ENCODE results near the gene PRIMA1.
A peak's percentile ranks its signal among the peaks of the same experiment; 100 is the strongest.

The PRIMA1 gene

GRCh38 chr14:93741556-93742230, 46.6 kb downstream of the PRIMA1 start:
- Histone ChIP-seq H3K27me3 (ENCODE audit: insufficient read depth, low read depth, severe bottlenecking) (no peaks in the 10 kb centered on the region), H3K9me3 (ENCODE audit: severe bottlenecking) (no peaks in the 10 kb centered on the region), H3K27ac (no peak overlapping the region), H3K36me3 (no peaks in the 10 kb centered on the region), H3K4me3 (ENCODE audit: low read depth, low read length) (no peak overlapping the region)
- no peak for DNase-seq
- TF ChIP-seq CTCF (IDR thresholded peaks at IDR 0.05; ENCODE audit: low read depth, low read length): no peak

GRCh38 chr14:93737634-93738033, 50.7 kb downstream of the PRIMA1 start:
- Histone ChIP-seq H3K27ac (no peak overlapping the region), H3K27me3 (ENCODE audit: insufficient read depth, low read depth, severe bottlenecking) (no peaks in the 10 kb centered on the region), H3K9me3 (ENCODE audit: severe bottlenecking) (no peaks in the 10 kb centered on the region), H3K36me3 (no peaks in the 10 kb centered on the region), H3K4me3 (ENCODE audit: low read depth, low read length) (no peak overlapping the region)
- TF ChIP-seq CTCF (IDR thresholded peaks at IDR 0.05; ENCODE audit: low read depth, low read length): no peak
- no peak for DNase-seq

GRCh38 chr14:93736378-93737014, 51.8 kb downstream of the PRIMA1 start:
- peak; percentile 26 for DNase-seq
- H3K27me3 ChIP-seq (ENCODE audit: insufficient read depth, low read depth, severe bottlenecking): no peaks in the 10 kb centered on the region
- no peak overlapping the region for H3K27ac ChIP-seq
- no peaks in the 10 kb centered on the region for H3K9me3 ChIP-seq (ENCODE audit: severe bottlenecking)
- no peaks in the 10 kb centered on the region for H3K36me3 ChIP-seq
- TF ChIP-seq CTCF (IDR thresholded peaks at IDR 0.05; ENCODE audit: low read depth, low read length): peak; percentile 62
- no peak overlapping the region for H3K4me3 ChIP-seq (ENCODE audit: low read depth, low read length)

- no peak for TF ChIP-seq CTCF (IDR thresholded peaks at IDR 0.05; ENCODE audit: low read depth, low read length)
- H3K36me3 ChIP-seq: no peaks in the 10 kb centered on the region
- DNase-seq: no peak
- no peak overlapping the region for H3K27ac ChIP-seq
- H3K9me3 ChIP-seq (ENCODE audit: severe bottlenecking): no peaks in the 10 kb centered on the region
- H3K4me3 ChIP-seq (ENCODE audit: low read depth, low read length): no peak overlapping the region
- no peaks in the 10 kb centered on the region for H3K27me3 ChIP-seq (ENCODE audit: insufficient read depth, low read depth, severe bottlenecking)
Measured at GRCh38 chr14:93735206-93735605, 53.1 kb downstream of the PRIMA1 start.

GRCh38 chr14:93734086-93734822, 54.0 kb downstream of the PRIMA1 start:
- no peak for TF ChIP-seq CTCF (IDR thresholded peaks at IDR 0.05; ENCODE audit: low read depth, low read length)
- Histone ChIP-seq H3K36me3 (no peaks in the 10 kb centered on the region), H3K4me3 (ENCODE audit: low read depth, low read length) (no peak overlapping the region), H3K9me3 (ENCODE audit: severe bottlenecking) (no peaks in the 10 kb centered on the region), H3K27me3 (ENCODE audit: insufficient read depth, low read depth, severe bottlenecking) (no peaks in the 10 kb centered on the region), H3K27ac (no peak overlapping the region)
- DNase-seq: peak; percentile 32
